GM21786 (cell line): ENCODE data around the gene ATG2A.

Experiments
- ATAC-seq: cut with Tn5 transposase; IDR thresholded peaks from one replicate; pipeline ENCODE4 v1.9.1; 2021; ENCODE audit not compliant: unreplicated experiment

Gene ATG2A

DNA sequence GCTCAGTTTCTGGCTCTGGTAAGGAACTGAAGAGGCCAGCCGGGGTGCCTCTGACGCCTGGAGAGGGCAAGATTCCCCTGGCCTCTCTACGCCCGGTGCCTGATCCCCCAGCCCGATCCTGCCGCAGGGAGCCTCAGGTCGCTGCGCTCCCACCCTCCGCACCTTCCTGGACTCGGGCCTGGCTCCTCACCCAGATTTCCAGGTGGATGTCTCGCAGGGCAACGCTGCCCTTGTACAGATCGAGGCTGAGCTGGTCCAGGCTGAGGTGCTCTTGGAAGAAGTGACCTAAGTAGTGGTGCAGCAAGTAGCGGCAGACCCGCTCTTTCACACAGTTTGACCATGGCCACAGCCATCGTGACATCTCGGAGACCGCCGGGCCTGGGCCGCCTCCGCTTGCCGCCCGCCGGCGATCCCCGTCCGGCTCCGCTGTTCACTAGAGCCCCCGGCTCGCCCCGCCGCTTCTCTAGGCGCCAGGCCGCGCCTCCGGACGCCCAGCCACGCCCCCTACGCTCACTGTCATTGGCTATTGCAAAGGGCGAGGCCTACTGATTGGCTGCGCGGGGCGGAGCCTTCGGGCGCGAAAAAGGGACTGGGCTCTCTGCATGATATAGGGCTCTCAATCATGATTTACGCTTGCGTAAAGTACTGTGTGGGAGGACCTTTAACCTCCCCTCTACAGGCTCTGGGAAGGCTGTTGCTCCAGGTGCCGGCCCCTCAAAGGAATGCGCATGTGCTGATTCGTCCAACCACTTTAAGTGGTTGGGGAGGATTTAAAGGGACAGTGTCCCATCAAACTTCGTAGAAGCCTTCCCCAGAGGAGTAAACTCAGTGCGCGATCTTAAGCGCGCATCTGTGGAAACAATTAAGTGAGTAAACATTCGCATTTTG, at the start of gene ATG2A:
ATG2A (minus strand) TSS at position 435 of the 888 bp plus-strand sequence; CDS start at position 361, 74 bp downstream.
- ATAC-seq = peak; percentile 96

DNA sequence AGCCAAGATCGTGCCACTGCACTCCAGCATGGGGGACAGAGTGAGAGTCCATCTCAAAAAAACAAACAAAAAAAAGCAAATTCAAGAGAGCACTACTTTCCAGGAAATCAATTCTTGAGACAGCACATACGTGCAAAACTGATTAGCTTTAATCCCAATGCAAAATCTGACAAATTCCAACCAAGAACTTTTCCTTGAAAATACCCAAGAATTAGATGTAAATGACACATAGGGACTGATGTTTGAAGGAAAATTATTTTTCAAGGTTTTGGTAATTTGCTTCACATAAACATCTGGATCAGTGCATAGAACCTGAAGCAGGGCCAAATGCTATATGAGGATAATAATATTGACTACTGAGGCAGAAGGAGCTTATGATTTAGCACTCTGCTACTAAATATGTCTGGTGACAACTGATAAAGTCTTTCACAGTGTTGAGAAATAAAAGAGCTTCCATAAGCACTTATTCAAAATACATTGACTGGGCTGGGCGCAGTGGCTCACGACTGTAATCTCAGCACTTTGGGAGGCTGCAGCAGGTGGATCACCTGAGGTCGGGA, 46.1 kb upstream of the ATG2A start:
- no peak for ATAC-seq

DNA sequence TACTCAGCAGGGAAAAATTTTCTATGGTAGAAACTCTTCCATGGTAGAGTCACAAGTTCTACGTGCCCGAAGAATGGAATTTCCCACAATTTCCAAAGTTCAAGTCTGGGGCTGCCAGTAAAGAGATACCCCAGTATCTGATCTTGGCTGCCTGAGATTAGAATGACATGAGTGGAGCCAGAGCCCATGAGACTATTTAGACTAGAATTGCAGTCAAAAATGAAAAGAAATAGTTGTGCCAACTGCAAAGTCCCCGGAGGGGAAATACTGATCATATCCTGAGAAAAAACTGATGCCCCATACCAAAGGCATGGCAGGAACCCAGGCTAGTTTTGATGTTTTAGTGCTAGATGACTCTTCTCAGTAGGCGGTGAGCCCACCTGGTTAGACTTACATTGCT, 43.7 kb upstream of the ATG2A start:
- no peak for ATAC-seq

DNA sequence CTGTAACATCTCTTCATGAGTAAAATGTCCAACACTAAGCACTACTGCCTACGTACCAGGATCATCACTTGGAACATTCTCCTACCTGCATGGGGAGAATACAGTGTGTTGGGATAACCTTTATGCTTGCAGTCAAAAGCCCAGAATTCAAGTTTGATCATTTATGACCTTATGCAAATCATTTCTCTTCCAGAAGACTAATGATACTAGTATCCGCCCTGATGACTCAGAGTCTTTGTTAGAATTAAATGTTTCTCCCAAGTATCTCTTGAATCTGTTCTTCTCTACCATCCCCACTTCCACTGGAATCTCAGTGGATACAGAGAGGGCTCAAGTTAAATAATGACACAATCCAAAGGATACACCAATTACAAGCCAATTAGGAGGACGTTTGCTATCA, 42.5 kb upstream of the ATG2A start:
- no peak for ATAC-seq

DNA sequence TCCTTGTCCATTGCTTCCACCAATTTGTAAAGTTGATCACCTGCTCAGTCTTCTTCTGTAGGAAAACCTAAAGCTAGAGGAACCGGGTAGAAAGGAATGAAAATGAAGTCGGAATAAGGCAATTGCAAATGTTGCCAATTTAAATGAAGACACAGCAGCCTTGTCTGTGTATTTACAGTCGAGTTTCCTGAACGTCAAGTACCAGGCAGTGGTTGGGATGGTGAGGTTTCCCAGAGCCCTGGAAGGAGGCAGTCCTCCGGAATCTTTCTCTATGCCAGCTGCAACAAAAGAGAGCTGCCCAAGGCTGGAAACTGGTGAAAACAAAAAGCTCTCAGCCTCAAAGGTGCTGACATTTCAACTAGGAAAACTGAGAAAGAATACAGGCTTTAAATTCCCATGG, 37.2 kb upstream of the ATG2A start:
- no peak for ATAC-seq

DNA sequence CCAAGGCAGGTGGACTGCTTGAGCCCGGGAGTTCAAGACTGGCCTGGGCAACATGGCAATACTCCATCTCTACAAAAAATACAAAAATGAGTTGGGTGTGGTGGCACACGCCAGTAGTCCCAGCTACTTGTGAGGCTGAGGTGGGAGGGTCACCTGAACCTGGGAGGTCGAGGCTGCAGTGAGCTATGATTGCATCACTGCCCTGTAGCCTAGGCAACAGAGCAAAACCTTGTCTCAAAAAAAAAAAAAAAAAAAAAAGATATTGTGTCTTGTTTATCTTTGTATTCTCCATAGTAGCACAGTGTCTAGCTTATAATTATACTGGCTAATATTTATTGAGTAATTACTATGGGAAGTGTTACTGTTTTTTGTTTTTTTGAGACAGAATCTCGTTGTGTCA, 34.5 kb upstream of the ATG2A start:
- ATAC-seq = no peak

DNA sequence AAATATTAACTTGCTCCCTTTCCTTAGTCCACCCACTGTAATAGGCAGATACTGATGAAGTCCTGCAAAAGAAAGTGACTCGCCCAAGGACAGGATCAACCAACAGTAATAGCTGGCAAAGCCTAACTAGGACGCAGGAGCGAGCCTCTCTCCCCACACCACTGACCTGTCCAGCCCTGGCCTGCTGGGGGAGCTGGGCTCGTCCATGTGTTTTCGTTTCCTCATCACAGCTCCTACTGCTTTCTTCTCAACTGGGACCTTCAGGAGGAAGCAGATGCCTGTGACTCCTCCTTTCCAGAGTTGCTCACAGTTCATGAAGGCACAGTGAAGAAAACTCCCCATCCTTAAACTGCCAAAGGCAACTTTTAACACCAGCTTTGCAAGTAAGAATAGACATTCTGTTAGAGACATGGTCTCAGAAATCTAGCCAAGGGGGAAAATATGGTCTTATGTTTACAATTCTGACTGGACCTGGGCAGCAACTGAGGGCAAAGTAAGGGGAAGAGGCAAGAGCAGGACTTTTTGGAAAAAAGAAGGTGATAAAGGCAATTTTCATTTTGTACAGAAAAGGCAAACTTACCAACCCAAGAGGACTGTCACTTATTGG, 30.3 kb upstream of the ATG2A start:
- ATAC-seq = no peak

DNA sequence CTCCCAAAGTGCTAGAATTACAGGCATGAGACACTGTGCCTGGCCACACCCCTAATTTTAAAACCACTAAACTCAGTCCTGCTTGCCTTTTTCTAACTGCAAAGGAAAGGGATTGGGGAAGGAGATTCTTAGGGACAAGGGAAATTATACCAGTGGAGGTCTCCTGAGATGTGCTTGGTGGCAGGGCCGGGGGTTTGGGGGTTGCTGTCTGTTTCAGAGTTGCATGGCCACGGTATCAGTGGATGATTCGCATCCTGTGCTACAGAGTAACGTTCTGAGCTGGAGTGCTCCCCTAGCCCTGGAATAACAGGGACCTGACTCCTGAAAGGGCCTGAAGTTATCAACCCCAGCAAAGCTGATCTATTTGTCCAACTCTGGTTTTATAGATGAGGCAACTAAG, 19.5 kb upstream of the ATG2A start:
- ATAC-seq = no peak

DNA sequence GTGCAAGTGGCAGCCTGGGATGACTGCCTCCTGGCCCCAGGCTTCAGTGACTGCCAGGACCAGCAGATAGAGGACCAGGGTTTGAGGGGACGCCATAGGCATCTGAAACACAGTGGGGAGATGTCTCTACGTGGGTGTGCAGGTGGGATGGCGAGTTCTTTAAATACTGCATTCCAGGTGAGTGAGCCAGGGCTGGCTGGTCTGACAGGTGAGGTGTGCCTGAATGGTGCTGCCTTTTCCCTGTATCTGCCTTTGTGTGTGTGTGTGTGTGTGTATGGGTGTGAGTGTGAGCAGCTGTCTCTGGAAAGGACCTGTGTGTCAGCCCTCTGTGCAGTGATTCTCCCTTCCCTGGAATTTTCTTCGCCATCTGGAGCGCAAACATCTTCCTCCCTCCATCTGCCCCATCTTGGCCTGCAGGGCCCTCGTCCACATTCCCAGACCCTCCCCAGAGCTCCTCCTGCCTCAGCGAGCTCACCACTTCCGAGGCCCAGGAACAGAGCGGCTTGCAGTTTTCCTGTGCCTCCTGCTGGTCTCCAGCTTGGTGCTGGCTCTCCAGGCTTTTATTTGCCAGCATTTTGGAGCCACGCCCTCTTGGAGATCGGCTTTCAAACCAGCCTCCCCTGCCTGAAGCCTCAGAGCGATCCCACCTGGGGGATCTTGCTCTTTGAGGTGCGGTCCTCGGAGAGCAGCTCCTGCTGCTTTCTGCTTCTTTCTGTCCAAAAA, 18.5 kb upstream of the ATG2A start, which contains the start of gene GPHA2:
GPHA2 (minus strand) TSS at position 535 of the 723 bp plus-strand sequence; CDS start at position 102, 433 bp downstream.
- no peak for ATAC-seq

DNA sequence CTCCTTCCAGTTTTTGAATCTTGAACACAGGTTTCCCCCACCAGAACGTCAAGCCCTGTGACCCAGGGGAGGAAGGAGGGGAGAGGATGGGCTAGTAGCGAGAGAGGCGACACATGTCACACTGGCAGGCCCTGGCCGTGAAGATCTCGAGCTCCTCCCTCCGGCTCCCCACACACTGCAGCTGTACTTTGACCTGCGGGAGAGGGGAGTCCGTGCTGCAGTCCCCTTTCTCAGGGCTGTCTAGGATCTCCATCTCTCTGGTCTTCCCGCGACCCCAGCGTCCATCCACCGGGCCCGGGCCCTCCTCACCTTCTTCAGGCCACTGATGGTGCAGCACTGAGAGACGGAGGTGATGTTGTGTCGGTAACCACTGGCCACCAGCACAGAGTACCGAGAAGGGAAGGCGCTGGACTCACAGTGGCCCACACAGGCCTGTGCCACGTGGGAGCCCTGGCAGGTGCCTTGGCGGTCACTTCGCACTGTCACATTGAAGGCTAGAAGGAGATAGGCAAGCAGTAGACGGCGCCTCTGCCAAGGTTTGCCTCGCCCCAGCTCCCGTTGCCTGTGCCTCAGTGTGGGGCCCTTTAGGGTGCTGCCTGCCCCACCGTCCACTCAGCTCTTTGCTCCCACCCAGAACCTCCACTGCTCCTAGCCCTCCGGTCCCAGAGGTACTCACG, 17.8 kb upstream of the ATG2A start:
- ATAC-seq = no peak

DNA sequence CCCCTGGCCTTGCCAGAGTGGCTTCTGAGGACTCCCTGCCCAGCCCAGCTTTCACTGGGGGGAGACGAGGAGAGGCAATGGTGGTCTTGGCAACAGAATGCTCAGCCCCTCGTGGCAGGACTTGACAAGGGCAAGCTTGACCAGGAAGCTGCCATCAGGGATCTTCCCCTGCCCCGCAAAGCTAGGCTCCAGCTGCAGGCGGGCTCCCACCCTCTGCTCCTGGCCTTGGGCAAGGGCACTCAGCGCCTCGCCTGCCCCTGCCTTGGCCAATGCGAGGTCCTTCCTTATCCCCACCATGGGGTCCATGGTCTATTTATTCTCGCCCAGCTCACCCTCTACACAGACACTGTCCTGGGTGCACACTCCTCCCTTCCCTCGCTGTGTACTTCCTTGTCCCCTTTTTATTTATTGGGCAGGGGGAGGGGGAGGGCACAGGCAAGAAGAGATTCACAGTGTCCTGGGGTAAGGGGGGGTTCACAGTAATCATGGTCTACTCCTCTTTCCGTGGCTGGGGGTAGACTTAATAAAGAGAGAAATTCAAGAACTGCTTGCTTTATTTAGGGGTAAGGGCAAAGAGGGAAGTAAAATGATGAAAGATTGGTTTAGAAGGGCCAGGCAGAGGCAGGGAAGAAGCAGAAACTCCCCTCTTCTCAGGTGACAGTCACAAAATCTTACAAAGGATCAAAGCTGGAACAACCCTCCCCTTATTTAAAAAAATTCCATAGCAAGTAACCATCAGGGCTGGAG, 17.1 kb upstream of the ATG2A start:
- ATAC-seq = no peak

DNA sequence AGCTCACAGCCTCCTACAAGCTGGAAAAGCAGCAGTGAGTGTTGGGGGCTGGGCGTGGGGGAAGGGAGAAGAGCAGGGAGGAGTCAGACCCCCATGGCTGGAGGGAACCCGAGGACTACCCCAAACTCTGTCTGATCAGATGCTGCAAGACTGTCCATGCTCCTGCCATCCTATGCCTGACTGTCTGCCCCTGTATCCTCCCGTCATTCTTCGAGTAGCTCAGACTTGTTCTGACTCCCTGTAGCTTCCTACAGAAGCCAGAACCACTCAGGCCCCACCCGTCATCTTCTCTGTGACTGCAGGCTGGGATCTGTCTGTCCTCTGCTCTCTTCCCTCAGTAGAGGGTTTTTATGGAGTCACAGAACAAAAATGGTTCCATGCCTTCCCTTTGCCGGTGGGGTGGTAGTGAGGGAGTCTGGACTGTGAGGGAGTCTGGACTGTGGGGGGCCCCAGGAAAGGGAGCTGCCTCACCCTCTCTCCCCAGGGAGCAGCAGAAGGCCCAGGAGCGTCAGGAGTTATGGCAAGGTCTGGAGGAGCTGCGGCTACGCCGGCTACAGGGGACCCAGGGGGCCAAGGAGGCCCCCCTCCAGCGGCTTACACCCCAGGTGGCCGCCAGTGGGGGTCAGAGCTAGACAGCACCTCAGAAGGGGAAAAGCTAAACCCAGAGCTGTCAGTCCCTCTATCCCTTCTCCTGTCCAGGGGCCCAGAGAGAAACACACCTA, 16.4 kb upstream of the ATG2A start:
- ATAC-seq = no peak

DNA sequence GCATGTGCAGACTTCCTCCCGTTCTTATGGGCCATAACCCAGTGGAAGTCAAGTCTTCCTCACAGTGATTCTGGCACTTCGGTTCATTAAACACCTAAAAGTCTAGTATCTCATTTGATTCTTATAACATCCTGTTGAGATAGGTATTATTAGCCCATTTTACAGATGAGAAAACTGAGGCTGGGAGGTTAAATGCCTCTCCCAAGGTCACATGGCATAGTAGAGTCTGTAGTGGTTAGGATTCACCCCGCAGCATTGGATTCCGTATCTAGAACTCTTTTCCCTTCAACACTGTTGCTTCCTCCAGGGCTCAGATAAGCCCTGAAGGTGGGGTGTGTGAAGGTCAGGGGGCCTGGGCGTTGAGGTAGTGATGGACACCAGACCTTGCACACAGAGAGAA, 15.3 kb upstream of the ATG2A start:
- ATAC-seq = no peak

DNA sequence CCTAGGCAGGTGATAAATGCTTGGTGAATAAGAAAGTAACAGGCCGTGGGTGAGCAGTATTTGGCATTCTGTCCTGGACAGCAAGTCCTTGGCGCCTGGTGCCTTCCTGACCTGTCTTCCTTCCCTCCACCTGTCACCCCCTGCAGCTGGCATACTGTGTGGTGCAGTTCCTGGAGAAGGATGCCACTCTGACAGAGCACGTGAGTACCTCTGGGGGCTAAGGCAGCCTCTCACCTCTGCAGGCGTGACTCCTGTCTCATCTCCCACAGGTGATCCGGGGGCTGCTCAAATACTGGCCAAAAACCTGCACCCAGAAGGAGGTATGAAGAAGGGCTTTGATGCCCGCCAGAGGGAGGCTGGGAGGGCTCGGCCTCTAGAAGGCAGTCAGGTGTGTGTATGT, 14.3 kb upstream of the ATG2A start:
- no peak for ATAC-seq

DNA sequence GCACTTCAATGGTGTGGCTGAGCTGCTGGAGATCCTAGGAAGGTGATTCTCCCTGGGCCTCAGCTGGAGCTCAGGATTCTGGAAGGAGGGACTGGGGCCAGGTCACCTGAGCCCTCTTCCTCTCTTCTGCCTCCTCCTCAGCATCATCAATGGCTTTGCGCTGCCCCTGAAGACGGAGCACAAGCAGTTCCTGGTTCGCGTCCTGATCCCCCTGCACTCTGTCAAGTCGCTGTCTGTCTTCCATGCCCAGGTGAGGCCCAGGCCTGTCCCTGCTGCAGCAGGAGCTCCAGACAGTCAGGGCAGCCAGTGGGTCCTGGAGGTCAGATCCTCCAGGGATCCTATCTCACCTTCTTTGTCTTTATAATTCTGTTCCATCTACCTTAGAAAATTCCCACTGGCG, 13.3 kb upstream of the ATG2A start:
- no peak for ATAC-seq

DNA sequence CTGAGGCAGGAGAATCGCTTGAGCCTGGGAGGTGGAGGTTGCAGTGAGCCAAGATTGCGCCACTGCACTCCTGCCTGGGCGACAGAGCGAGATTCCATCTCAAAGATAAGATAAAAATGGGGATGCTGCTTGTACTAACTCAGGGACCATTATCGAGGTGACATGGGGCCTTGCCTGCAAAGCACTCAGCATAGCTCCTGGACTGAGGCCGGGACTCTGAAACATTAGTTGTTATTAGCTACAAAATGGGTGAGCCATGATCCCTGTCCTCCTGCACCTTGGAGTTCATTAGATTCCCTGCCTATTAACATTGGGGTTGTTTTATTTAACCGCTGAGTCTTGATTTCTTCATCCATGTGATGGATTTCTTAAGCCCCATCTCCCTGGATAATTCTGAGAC, 12.6 kb upstream of the ATG2A start:
- no peak for ATAC-seq

DNA sequence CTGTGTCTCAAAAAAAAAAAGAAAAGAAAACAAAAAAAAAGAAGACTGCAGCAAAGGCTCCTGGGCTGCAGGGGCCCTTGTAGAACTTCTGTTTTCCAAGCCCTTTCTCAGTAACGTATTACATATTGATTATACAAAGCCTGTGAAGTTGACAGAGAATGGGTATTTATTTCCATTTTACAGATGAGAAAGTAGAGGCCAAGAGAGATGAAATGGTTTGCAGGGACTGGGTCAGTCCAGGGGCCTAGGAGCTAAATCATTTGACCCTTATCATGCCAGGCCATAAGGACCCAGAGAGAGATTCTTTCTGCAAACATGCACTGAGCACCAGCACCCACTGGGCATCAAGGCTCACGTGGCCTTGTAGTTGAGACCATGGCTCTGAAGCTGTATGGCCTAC, 11.9 kb upstream of the ATG2A start:
- ATAC-seq = no peak

DNA sequence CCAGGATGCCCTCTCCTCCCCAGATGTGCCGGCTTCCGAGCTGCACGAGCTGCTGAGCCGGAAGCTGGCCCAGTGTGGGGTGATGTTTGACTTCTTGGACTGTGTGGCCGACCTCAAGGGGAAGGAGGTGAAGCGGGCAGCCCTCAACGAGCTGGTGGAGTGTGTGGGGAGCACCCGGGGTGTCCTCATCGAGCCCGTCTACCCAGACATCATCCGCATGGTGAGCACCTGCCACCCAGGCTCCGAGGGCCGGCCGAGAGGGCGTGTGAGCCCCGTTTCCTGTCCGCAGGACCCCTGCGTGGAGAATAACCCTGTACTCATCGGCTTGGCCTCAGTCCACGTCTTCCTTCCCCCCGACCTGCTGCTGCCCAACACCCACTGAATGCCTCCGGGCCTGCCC, 9.7 kb upstream of the ATG2A start:
- ATAC-seq = no peak
